Measurements from ENCODE around the gene PIK3R6. TPM values are rescaled to one million over a fixed set of nuclear protein-coding genes. Genes with fewer than 3 reads are reported as not detected.

PIK3R6 gene
- total and polyA plus RNA-seq, 2 of the 13 experiments (the other 11 are each of a cell fraction or from before 2014, with no cell fraction given): not detected

- no peak for ATAC-seq
- BruUV-seq (replicated peaks): no TSS peak
Observed at GRCh38 chr17:8893059-8893458, 25.6 kb upstream of the PIK3R6 start.

GRCh38 chr17:8892338-8892690, 24.8 kb upstream of the PIK3R6 start:
- Histone ChIP-seq H3K4me1 (ENCODE audit: insufficient read depth, low read length) (no peaks in the 10 kb centered on the region), H3K27ac (ENCODE audit: extremely low read length, insufficient read depth, low read length) (no peak overlapping the region), H3K79me2 (ENCODE audit: insufficient read depth, low read length) (no peaks in the 10 kb centered on the region), H3K4me3 (replicated peaks in 1 of 3; ENCODE audit: insufficient read depth in 1 of 3, low read depth in 2 of 3, low read length in 3 of 3) (no peak overlapping the region), H3K9me3 (ENCODE audit: low read length) (no peaks in the 10 kb centered on the region), H2AFZ (ENCODE audit: low read length) (no peak overlapping the region), H3K36me3 (replicated peaks in 1 of 2; ENCODE audit: control insufficient read depth in 1 of 2, insufficient read depth in 2 of 2, low read length in 2 of 2) (no peaks in the 10 kb centered on the region), H4K20me1 (ENCODE audit: insufficient read depth, low read length) (no peaks in the 10 kb centered on the region), H3K27me3 (ENCODE audit: control insufficient read depth in 1 of 2, insufficient read depth in 2 of 2, low read length in 2 of 2) (peaks cover 7 to 54% of the 10 kb centered on the region in 2 experiments; a peak in 4 of 5 replicates), H3K9ac (ENCODE audit: insufficient read depth, low read depth, low read length) (no peak overlapping the region), H3K4me2 (ENCODE audit: low read depth, low read length) (no peak overlapping the region)
- intact Hi-C loops (cut with micrococcal nuclease; ENCODE audit: unreplicated experiment) (no loop called here), in situ Hi-C loops (cut with HindIII; ENCODE audit: extremely low pct_ligation_motif_present, low pct_unique_long_range_greater_than_20kb) (no loop called here)
- TF ChIP-seq XRCC5 (optimal IDR thresholded peaks at IDR 0.05; ENCODE audit: low read length): no peak
- no peak for TF ChIP-seq ZNF83 (CRISPR knock-in tag; IDR thresholded peaks at IDR 0.05; ENCODE audit: borderline replicate concordance)
- TF ChIP-seq MAF1 (CRISPR knock-in tag; IDR thresholded peaks at IDR 0.05; ENCODE audit: borderline replicate concordance): no peak
- no peak for TF ChIP-seq TGIF2 (CRISPR knock-in tag; IDR thresholded peaks at IDR 0.05)
- no peak for TF ChIP-seq KDM2A (CRISPR knock-in tag; IDR thresholded peaks at IDR 0.05; ENCODE audit: borderline replicate concordance, low read depth)
- no peak for TF ChIP-seq YY1 (IDR thresholded peaks at IDR 0.05; ENCODE audit: insufficient read depth, insufficient replicate concordance, low read depth, low read length)
- TF ChIP-seq GATAD2A (CRISPR knock-in tag; IDR thresholded peaks at IDR 0.05): no peak
- no peak for TF ChIP-seq GLI4 (CRISPR knock-in tag; IDR thresholded peaks at IDR 0.05; ENCODE audit: borderline replicate concordance)
- no peak for TF ChIP-seq NCOA2 (CRISPR knock-in tag; IDR thresholded peaks at IDR 0.05)
- no peak for TF ChIP-seq ATF7-NPFF (CRISPR knock-in tag; IDR thresholded peaks at IDR 0.05; ENCODE audit: low read depth)
- TF ChIP-seq ZIK1 (CRISPR knock-in tag; IDR thresholded peaks at IDR 0.05; ENCODE audit: borderline replicate concordance, low read depth): no peak
- TF ChIP-seq ISX (CRISPR knock-in tag; conservative IDR thresholded peaks at IDR 0.05): no peak
- FAIRE-seq: no peak
- no peak for ATAC-seq
- DNase-seq (ENCODE audit: low spot score): no peak
- POLR2A ChIA-PET: no interaction called here
- CTCF ChIA-PET (ENCODE audit: low intra/inter-chr PET ratio, low total read pairs): no interaction called here
- WGBS (ENCODE audit: low lambda C conversion rate): under 1% methylated on average over 6 of the region's 6 CpGs
- BruUV-seq (replicated peaks): no TSS peak

More at GRCh38 chr17:8893059-8893458, 25.6 kb upstream of the PIK3R6 start:
- intact Hi-C loops (cut with micrococcal nuclease; ENCODE audit: unreplicated experiment) (no loop called here), in situ Hi-C loops (cut with HindIII; ENCODE audit: extremely low pct_ligation_motif_present, low pct_unique_long_range_greater_than_20kb) (no loop called here)
- no peak overlapping the region for H3K9ac ChIP-seq (ENCODE audit: insufficient read depth, low read depth, low read length)
- 0% methylated on average over 2 of the region's 3 CpGs for WGBS (ENCODE audit: low lambda C conversion rate)
- DNase-seq (ENCODE audit: low spot score) (no peak), FAIRE-seq (no peak)
- ChIA-PET CTCF (ENCODE audit: low intra/inter-chr PET ratio, low total read pairs) (no interaction called here), POLR2A (no interaction called here)
- H3K4me3 ChIP-seq (replicated peaks in 1 of 3; ENCODE audit: insufficient read depth in 1 of 3, low read depth in 2 of 3, low read length in 3 of 3): no peak overlapping the region
- H4K20me1 ChIP-seq (ENCODE audit: insufficient read depth, low read length): no peaks in the 10 kb centered on the region
- H3K9me3 ChIP-seq (ENCODE audit: low read length): no peaks in the 10 kb centered on the region
- no peaks in the 10 kb centered on the region for H3K36me3 ChIP-seq (replicated peaks in 1 of 2; ENCODE audit: control insufficient read depth in 1 of 2, insufficient read depth in 2 of 2, low read length in 2 of 2)
- H2AFZ ChIP-seq (ENCODE audit: low read length): no peak overlapping the region
- H3K79me2 ChIP-seq (ENCODE audit: insufficient read depth, low read length): no peaks in the 10 kb centered on the region
- H3K27me3 ChIP-seq (ENCODE audit: control insufficient read depth in 1 of 2, insufficient read depth in 2 of 2, low read length in 2 of 2): peaks cover 7 to 60% of the 10 kb centered on the region in 2 experiments; a peak in 4 of 5 replicates
- no peak overlapping the region for H3K4me2 ChIP-seq (ENCODE audit: low read depth, low read length)
- H3K4me1 ChIP-seq (ENCODE audit: insufficient read depth, low read length): no peaks in the 10 kb centered on the region
- no peak for TF ChIP-seq THAP7 (CRISPR knock-in tag; IDR thresholded peaks at IDR 0.05)
- TF ChIP-seq ZNF768 (CRISPR knock-in tag; IDR thresholded peaks at IDR 0.05): peak; percentile 31; the same call in 1 of the 2 replicates
- H3K27ac ChIP-seq (ENCODE audit: extremely low read length, insufficient read depth, low read length): no peak overlapping the region

All from HepG2 (cell line).